ENCODE measurements around the gene CMTM2.
A peak's percentile ranks its signal among the peaks of the same experiment; 100 is the strongest.
"Not testable (repeated sequence)": the region's sequence is repeated elsewhere in the genome, so short reads cannot be mapped to it uniquely, and the experiment has no call there.

Gene CMTM2

GRCh38 chr16:66610111-66610820 is 31.0 kb downstream of the CMTM2 start:
- DNase-seq: no peak

- DNase-seq: not testable (repeated sequence)
Measured at GRCh38 chr16:66611911-66612310, 32.6 kb downstream of the CMTM2 start.

GRCh38 chr16:66612422-66612821 is 33.2 kb downstream of the CMTM2 start:
- DNase-seq: no peak

- DNase-seq: no peak
Measured at GRCh38 chr16:66614161-66614802, 35.0 kb downstream of the CMTM2 start.

GRCh38 chr16:66616169-66616568 is 36.9 kb downstream of the CMTM2 start:
- DNase-seq: no peak

GRCh38 chr16:66616592-66616991 is 37.3 kb downstream of the CMTM2 start:
- DNase-seq: no peak

GRCh38 chr16:66617010-66617434 is 37.8 kb downstream of the CMTM2 start:
- DNase-seq: no peak

- no peak for DNase-seq
Measured at GRCh38 chr16:66617728-66618127, 38.5 kb downstream of the CMTM2 start.

GRCh38 chr16:66618588-66619375 is 39.5 kb downstream of the CMTM2 start:
- DNase-seq: no peak

GRCh38 chr16:66619534-66620428 is 40.5 kb downstream of the CMTM2 start:
- DNase-seq: peak; percentile 61

GRCh38 chr16:66620429-66620795 is 41.1 kb downstream of the CMTM2 start:
- no peak for DNase-seq

GRCh38 chr16:66621973-66622372 is 42.7 kb downstream of the CMTM2 start:
- DNase-seq: no peak

GRCh38 chr16:66622863-66623262 is 43.6 kb downstream of the CMTM2 start:
- no peak for DNase-seq

- no peak for DNase-seq
Measured at GRCh38 chr16:66623755-66624154, 44.5 kb downstream of the CMTM2 start.

- not testable (repeated sequence) for DNase-seq
Measured at GRCh38 chr16:66627611-66628378, 48.5 kb downstream of the CMTM2 start.

- DNase-seq: no peak
Measured at GRCh38 chr16:66629856-66630255, 50.6 kb downstream of the CMTM2 start.

GRCh38 chr16:66630561-66631260 is 51.4 kb downstream of the CMTM2 start:
- not testable (repeated sequence) for DNase-seq

GRCh38 chr16:66631558-66631957 is 52.3 kb downstream of the CMTM2 start:
- DNase-seq: not testable (repeated sequence)

GRCh38 chr16:66634527-66635196 is 55.4 kb downstream of the CMTM2 start:
- no peak for DNase-seq

GRCh38 chr16:66635406-66635805 is 56.1 kb downstream of the CMTM2 start:
- DNase-seq: no peak

- DNase-seq: no peak
Measured at GRCh38 chr16:66636199-66636598, 56.9 kb downstream of the CMTM2 start.
